Loucy (cell line): ENCODE data around the gene RGR.

Experiments
- CTCF ChIP-seq: fragments of 200-600 bp; sonication (generic); conservative IDR thresholded peaks from 2 replicates; pipeline ENCODE4 v1.5.1; 2014; ENCODE audit warnings: mild to moderate bottlenecking, antibody characterized with exemption, low read length
- EZH2phosphoT487 ChIP-seq: fragments of 200-600 bp; IDR thresholded peaks from 2 replicates; pipeline ENCODE4 v1.6.1; 2018; ENCODE audit warnings: antibody characterized with exemption, mild to moderate bottlenecking, moderate library complexity, borderline replicate concordance

- TF ChIP-seq CTCF (no peak), EZH2phosphoT487 (no peak)
Observed at GRCh38 chr10:84292502-84292901, 47.6 kb downstream of the RGR start.
